ENCODE data around the gene OR8D4.
"Not testable (repeated sequence)": the region's sequence is repeated elsewhere in the genome, so short reads cannot be mapped to it uniquely, and the experiment has no call there.

The OR8D4 gene

DNA sequence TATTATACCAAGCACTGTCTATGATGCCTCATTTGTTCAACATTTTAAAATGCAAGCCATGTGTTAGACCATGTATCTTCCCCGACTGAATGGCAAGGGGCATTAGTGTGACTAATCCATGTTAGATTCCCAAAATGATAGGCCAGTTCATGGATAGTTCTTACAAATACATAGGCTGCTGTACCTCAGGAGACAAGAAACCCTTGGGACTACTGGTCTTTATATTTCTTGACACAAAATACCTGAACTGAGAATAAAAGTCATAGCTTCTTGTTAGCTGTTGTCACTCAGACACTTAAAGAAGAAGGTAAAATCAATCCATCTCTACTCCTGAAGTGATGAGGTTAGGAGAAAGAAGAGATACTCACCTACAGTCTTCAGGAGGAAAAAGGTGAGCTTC lies at the start of gene OR8D4:
Gene OR8D4, plus strand, starts transcription at position 301 of the 400 bp plus-strand sequence. CDS start 4,265 bp downstream, outside the sequence.
- Histone ChIP-seq H3K27me3 (ENCODE audit: control insufficient read depth, insufficient read depth, low read length) (no peaks in the 10 kb centered on the region), H3K4me3 (ENCODE audit: low read depth, low read length) (no peak within 1 kb of the TSS), H3K9ac (ENCODE audit: low read depth, low read length) (peak within 1 kb of the TSS; percentile 9), H3K36me3 (ENCODE audit: control insufficient read depth, insufficient read depth, low read length) (no peaks in the 10 kb centered on the region), H3K4me1 (ENCODE audit: control insufficient read depth, insufficient read depth, low read length) (peaks cover 4% of the 10 kb centered on the region), H3K9me3 (ENCODE audit: control insufficient read depth, insufficient read depth, low read length) (no peaks in the 10 kb centered on the region)

DNA sequence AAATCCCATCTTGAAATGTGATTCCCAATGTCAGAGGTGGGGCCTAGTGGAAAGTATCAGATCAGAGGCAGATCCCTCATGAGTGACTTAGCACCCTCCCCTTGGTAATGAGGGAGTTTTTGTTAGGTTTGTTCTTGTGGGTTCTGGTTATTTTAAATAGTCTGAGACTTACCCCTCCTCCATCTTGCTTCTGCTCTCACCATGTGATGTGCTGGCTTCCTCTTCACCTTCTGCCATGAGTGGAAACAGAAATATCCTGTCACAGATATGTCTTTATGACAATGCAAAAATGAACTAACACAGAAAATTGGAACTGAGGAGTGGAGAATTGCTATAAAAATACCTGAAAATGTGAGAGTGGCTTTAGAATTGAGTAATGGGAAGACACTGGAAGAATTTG lies 49.6 kb upstream of the OR8D4 start:
- no peaks in the 10 kb centered on the region for H3K36me3 ChIP-seq (ENCODE audit: control insufficient read depth, insufficient read depth, low read length)
- no peak overlapping the region for H3K9ac ChIP-seq (ENCODE audit: low read depth, low read length)
- H3K27me3 ChIP-seq (ENCODE audit: control insufficient read depth, insufficient read depth, low read length): no peaks in the 10 kb centered on the region
- peaks cover 4% of the 10 kb centered on the region for H3K4me1 ChIP-seq (ENCODE audit: control insufficient read depth, insufficient read depth, low read length)
- no peaks in the 10 kb centered on the region for H3K9me3 ChIP-seq (ENCODE audit: control insufficient read depth, insufficient read depth, low read length)
- H3K4me3 ChIP-seq (ENCODE audit: low read depth, low read length): no peak overlapping the region

DNA sequence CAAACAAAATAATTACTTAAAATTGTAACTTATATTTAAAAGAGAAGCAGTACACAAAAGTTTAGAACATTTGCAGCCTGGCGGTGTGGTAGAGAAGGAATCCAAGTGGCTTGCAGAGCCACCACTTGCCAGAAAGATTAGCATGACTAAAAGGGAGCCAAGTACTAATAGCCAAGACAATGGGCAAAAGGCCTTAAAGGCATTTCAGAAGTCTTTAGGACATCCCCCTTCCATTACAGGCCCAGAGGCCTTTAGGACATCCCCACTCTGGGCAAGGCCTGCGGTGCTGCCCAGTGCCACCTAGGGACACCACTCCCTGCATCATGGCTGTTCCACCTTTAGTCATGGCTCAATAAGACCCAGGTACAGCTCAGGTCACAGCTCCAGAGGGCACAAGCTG lies 48.9 kb upstream of the OR8D4 start:
- Histone ChIP-seq H3K27me3 (ENCODE audit: control insufficient read depth, insufficient read depth, low read length) (no peaks in the 10 kb centered on the region), H3K9me3 (ENCODE audit: control insufficient read depth, insufficient read depth, low read length) (no peaks in the 10 kb centered on the region), H3K4me1 (ENCODE audit: control insufficient read depth, insufficient read depth, low read length) (peaks cover 4% of the 10 kb centered on the region), H3K4me3 (ENCODE audit: low read depth, low read length) (no peak overlapping the region), H3K9ac (ENCODE audit: low read depth, low read length) (no peak overlapping the region), H3K36me3 (ENCODE audit: control insufficient read depth, insufficient read depth, low read length) (no peaks in the 10 kb centered on the region)

DNA sequence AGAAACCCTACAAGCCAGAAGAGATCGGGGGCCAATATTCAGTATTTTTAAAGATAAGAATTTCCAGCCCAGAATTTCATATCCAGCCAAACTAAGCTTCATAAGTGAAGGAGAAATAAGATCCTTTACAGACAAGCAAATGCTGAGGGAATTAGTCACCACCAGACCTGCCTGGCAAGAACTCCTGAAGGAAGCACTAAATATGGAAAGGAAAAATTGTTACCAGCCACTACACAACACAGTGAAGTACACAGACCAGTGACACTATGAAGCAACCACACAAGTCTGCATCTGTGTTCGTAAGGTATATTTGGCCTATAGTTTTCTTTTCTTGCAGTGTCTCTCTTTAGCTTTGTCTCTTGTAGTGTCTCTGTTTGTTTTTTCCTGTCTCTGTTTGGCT lies 45.5 kb upstream of the OR8D4 start:
- H3K4me3 ChIP-seq (ENCODE audit: low read depth, low read length): no peak overlapping the region
- H3K9ac ChIP-seq (ENCODE audit: low read depth, low read length): no peak overlapping the region
- H3K36me3 ChIP-seq (ENCODE audit: control insufficient read depth, insufficient read depth, low read length): no peaks in the 10 kb centered on the region
- no peaks in the 10 kb centered on the region for H3K27me3 ChIP-seq (ENCODE audit: control insufficient read depth, insufficient read depth, low read length)
- no peaks in the 10 kb centered on the region for H3K9me3 ChIP-seq (ENCODE audit: control insufficient read depth, insufficient read depth, low read length)
- peaks cover 18% of the 10 kb centered on the region for H3K4me1 ChIP-seq (ENCODE audit: control insufficient read depth, insufficient read depth, low read length)

DNA sequence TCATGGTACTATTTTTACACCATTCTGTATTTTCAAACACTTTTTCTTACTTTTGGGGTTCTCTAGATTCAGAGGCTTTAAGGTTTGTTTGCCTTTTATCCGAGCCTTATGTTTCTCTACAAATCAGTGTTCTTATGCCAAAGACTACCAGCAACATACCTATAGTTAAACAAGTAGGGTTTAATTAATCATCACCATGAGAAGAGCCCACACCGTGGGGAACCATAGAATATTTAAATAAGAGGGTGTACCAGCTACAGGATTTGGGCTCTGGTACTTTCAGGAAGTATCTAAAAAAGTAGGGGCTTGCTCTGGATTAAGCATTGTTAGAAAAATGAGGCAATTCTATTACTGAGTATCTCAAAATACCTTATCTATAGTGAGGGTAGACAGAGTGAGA lies 42.2 kb upstream of the OR8D4 start:
- H3K4me3 ChIP-seq (ENCODE audit: low read depth, low read length): no peak overlapping the region
- no peaks in the 10 kb centered on the region for H3K27me3 ChIP-seq (ENCODE audit: control insufficient read depth, insufficient read depth, low read length)
- peaks cover 13% of the 10 kb centered on the region for H3K4me1 ChIP-seq (ENCODE audit: control insufficient read depth, insufficient read depth, low read length)
- no peaks in the 10 kb centered on the region for H3K9me3 ChIP-seq (ENCODE audit: control insufficient read depth, insufficient read depth, low read length)
- no peak overlapping the region for H3K9ac ChIP-seq (ENCODE audit: low read depth, low read length)
- no peaks in the 10 kb centered on the region for H3K36me3 ChIP-seq (ENCODE audit: control insufficient read depth, insufficient read depth, low read length)

DNA sequence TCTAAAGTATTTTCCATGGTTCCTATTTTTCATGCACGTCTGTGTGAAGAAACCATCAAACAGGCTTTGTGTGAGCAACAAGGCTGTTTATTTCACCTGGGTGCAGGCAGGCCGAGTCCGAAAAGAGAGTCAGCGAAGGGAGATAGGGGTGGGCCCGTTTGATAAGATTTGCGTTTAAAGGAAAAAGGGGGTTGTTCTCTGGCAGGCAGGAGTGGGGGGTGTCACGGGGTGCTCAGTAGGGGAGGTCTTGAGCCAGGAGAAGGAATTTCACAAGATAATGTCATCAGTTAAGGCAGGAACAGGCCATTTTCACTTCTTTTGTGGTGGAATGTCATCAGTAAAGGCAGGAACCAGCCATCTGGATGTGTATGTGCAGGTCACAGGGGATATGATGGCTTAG lies 36.7 kb upstream of the OR8D4 start:
- not testable (repeated sequence) for H3K9me3 ChIP-seq (ENCODE audit: control insufficient read depth, insufficient read depth, low read length); H3K27me3 ChIP-seq (ENCODE audit: control insufficient read depth, insufficient read depth, low read length); H3K4me1 ChIP-seq (ENCODE audit: control insufficient read depth, insufficient read depth, low read length); H3K36me3 ChIP-seq (ENCODE audit: control insufficient read depth, insufficient read depth, low read length); H3K4me3 ChIP-seq (ENCODE audit: low read depth, low read length); H3K9ac ChIP-seq (ENCODE audit: low read depth, low read length)

DNA sequence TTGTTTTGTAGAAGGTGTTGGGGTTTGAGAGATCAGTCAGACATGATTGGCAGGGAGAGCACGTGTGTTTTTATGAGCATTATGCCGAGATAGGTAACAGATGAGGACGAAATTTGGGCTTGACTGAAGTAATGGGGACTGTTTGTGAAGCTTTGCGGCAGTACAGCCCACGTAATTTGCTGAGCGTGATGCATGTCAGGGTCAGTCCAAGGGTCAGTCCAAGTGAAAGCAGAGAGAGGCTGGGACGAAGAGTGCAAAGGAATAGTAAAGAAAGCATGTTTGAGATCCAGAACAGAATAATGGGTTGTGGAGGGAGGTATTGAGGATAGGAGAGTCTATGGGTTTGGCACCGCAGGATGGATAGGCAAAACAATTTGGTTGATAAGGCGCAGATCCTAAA lies 34.2 kb upstream of the OR8D4 start:
- H3K27me3 ChIP-seq (ENCODE audit: control insufficient read depth, insufficient read depth, low read length); H3K9me3 ChIP-seq (ENCODE audit: control insufficient read depth, insufficient read depth, low read length); H3K36me3 ChIP-seq (ENCODE audit: control insufficient read depth, insufficient read depth, low read length); H3K9ac ChIP-seq (ENCODE audit: low read depth, low read length); H3K4me1 ChIP-seq (ENCODE audit: control insufficient read depth, insufficient read depth, low read length); H3K4me3 ChIP-seq (ENCODE audit: low read depth, low read length): not testable (repeated sequence)

DNA sequence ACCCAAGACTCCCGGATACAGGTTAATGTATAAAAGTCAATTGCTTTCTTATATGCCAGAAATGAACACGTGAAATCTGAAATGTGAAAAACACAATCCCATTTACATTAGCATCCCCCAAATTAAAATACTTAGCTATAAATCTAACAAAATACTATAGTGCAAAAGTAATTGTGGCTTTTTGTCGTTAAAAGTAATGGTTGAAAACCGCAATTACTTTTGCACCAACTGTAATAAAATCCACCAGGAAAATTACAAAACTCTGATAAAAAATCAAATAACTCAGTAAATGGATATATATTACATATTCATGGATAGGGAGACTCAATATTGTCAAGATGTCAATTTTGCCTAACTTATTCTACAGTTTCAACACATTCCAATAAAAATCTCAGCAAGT lies 21.1 kb upstream of the OR8D4 start:
- Histone ChIP-seq H3K36me3 (ENCODE audit: control insufficient read depth, insufficient read depth, low read length) (no peaks in the 10 kb centered on the region), H3K9me3 (ENCODE audit: control insufficient read depth, insufficient read depth, low read length) (no peaks in the 10 kb centered on the region), H3K27me3 (ENCODE audit: control insufficient read depth, insufficient read depth, low read length) (no peaks in the 10 kb centered on the region), H3K9ac (ENCODE audit: low read depth, low read length) (no peak overlapping the region), H3K4me3 (ENCODE audit: low read depth, low read length) (no peak overlapping the region), H3K4me1 (ENCODE audit: control insufficient read depth, insufficient read depth, low read length) (no peaks in the 10 kb centered on the region)

DNA sequence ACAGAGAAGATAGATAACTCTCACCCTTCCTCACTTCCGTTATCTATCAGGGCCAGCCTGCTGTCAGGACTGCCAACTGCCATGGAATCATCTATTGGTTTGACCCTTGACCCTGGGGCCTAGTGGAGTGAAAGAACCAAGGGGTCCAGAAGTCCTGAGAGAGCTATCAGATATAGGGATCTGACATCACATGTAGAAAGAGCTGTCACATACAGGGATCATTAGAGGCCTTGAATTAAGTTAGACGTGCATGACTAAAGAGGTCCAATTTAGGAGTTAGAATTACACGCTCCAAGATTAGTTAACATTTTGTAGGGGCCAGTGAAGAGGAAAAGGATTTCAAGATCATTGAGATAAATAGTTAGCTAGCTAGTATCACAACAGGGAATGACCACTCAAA lies 16.4 kb upstream of the OR8D4 start, which contains the start of gene TMEM225:
Gene TMEM225, minus strand, starts transcription at position 101 of the 400 bp plus-strand sequence. CDS start 245 bp downstream, outside the sequence.
- Histone ChIP-seq H3K9me3 (ENCODE audit: control insufficient read depth, insufficient read depth, low read length) (no peaks in the 10 kb centered on the region), H3K36me3 (ENCODE audit: control insufficient read depth, insufficient read depth, low read length) (no peaks in the 10 kb centered on the region), H3K4me1 (ENCODE audit: control insufficient read depth, insufficient read depth, low read length) (no peaks in the 10 kb centered on the region), H3K4me3 (ENCODE audit: low read depth, low read length) (no peak within 1 kb of the TSS), H3K27me3 (ENCODE audit: control insufficient read depth, insufficient read depth, low read length) (no peaks in the 10 kb centered on the region), H3K9ac (ENCODE audit: low read depth, low read length) (no peak within 1 kb of the TSS)

DNA sequence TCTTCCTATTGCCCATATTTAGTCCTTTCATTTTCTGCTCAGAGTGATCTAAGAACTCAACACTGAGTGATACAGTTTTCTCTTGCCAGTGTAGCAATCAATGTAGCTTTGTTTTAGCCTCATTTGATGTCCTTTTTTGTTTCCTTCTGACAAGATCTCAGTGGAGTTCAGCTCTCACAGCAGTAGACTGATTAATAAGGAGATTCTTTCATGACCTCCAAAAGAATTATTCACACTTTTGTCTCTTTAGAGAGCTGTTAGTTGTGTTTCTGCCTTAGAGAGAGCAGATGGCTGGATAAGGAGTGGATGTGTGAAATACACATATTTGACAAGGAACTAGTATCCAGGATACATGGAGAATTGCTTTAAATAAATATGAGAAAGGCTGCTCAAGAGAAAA lies 9.9 kb upstream of the OR8D4 start:
- Histone ChIP-seq H3K9ac (ENCODE audit: low read depth, low read length) (no peak overlapping the region), H3K4me3 (ENCODE audit: low read depth, low read length) (no peak overlapping the region), H3K4me1 (ENCODE audit: control insufficient read depth, insufficient read depth, low read length) (no peaks in the 10 kb centered on the region), H3K9me3 (ENCODE audit: control insufficient read depth, insufficient read depth, low read length) (no peaks in the 10 kb centered on the region), H3K36me3 (ENCODE audit: control insufficient read depth, insufficient read depth, low read length) (no peaks in the 10 kb centered on the region), H3K27me3 (ENCODE audit: control insufficient read depth, insufficient read depth, low read length) (no peaks in the 10 kb centered on the region)

DNA sequence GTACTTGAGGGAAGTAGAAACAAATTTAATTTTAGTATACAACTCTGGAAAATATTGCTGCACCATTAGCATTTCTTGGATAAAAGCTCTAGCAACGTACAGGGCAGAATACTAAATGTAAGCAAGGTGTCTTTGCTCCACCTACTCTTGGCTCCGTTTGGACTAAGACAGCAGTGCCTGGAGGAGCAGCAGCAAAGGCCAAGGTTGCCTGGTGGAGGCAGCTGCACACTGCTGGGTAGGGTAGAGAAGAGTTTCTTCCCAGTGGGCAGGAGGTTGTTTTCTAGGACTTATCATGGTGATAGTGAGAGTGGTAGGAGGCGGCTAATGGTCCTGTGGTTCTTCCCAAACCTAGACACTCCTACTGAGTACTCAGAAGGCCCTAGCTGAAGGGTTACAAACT lies 2.2 kb upstream of the OR8D4 start:
- H3K27me3 ChIP-seq (ENCODE audit: control insufficient read depth, insufficient read depth, low read length): no peaks in the 10 kb centered on the region

DNA sequence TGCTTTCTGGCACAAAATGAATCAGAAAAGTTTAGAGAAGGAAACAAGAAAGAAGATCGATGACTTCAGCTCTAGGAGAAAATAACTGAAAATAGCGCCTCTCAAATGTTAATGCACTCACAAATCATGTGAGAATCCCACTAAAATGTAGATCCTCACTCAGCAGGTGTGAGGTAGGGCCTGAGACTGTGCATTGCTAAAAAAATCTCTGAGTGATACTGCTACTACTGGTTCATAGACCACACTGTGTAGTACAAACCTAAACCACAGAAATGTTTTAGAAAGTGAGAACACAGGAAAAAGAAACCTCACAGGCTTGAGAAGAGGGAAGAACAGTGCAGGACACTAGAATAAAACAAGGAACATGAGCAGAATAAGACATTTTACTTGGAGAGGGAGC lies 2.0 kb downstream of the OR8D4 start:
- H3K4me1 ChIP-seq (ENCODE audit: control insufficient read depth, insufficient read depth, low read length): peaks cover 4% of the 10 kb centered on the region
- no peaks in the 10 kb centered on the region for H3K36me3 ChIP-seq (ENCODE audit: control insufficient read depth, insufficient read depth, low read length)
- H3K4me3 ChIP-seq (ENCODE audit: low read depth, low read length): no peak overlapping the region
- no peaks in the 10 kb centered on the region for H3K9me3 ChIP-seq (ENCODE audit: control insufficient read depth, insufficient read depth, low read length)
- no peak overlapping the region for H3K9ac ChIP-seq (ENCODE audit: low read depth, low read length)
- H3K27me3 ChIP-seq (ENCODE audit: control insufficient read depth, insufficient read depth, low read length): no peaks in the 10 kb centered on the region

More for the DNA sequence above, 2.2 kb upstream of the OR8D4 start:
- H3K4me3 ChIP-seq (ENCODE audit: low read depth, low read length): no peak overlapping the region
- no peaks in the 10 kb centered on the region for H3K36me3 ChIP-seq (ENCODE audit: control insufficient read depth, insufficient read depth, low read length)
- H3K9me3 ChIP-seq (ENCODE audit: control insufficient read depth, insufficient read depth, low read length): no peaks in the 10 kb centered on the region
- peaks cover 4% of the 10 kb centered on the region for H3K4me1 ChIP-seq (ENCODE audit: control insufficient read depth, insufficient read depth, low read length)
- H3K9ac ChIP-seq (ENCODE audit: low read depth, low read length): no peak overlapping the region

DNA sequence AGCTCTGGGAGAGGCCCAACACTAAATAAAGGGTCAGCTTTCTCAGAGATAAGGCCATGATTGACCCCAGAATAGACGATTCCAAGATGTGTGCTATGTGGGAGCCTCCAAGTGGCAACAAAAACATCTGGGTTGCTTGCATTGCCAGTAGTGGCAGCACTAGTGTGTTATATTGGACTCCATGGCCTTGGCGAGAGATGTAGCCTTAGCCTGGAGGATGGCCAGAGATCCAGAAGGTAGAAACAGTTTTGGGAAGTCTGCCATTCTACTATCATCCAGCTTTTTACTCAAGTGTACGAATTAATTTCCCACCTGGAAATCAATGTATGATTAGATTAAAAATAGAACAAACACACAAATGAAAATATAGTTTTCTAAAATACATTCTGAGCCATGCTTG lies 3.0 kb downstream of the OR8D4 start:
- Histone ChIP-seq H3K4me1 (ENCODE audit: control insufficient read depth, insufficient read depth, low read length) (peaks cover 4% of the 10 kb centered on the region), H3K4me3 (ENCODE audit: low read depth, low read length) (no peak overlapping the region), H3K36me3 (ENCODE audit: control insufficient read depth, insufficient read depth, low read length) (no peaks in the 10 kb centered on the region), H3K27me3 (ENCODE audit: control insufficient read depth, insufficient read depth, low read length) (no peaks in the 10 kb centered on the region), H3K9ac (ENCODE audit: low read depth, low read length) (no peak overlapping the region), H3K9me3 (ENCODE audit: control insufficient read depth, insufficient read depth, low read length) (no peaks in the 10 kb centered on the region)
